Astrocyte (in vitro differentiated cells and primary cell): Measurements from ENCODE around the gene SP140. TPM values are rescaled to one million over a fixed set of nuclear protein-coding genes. Genes with fewer than 3 reads are reported as not detected.

Experiments used
- DNase-seq: peaks from one replicate; pipeline ENCODE4 v3.0.0-alpha.2; 2010; ENCODE audit warnings: low read depth
- FAIRE-seq: peaks from 2 replicates; lab custom pipeline; 2011; peaks lifted over from hg19 to GRCh38; lab: Jason Lieb, UNC
- H2AFZ ChIP-seq: 2 replicates; pipeline ENCODE4 v1.6.0; 2012; ENCODE audit warnings: low read depth, low read length, inconsistent platforms
- H3K27ac ChIP-seq: 2 replicates; pipeline ENCODE4 v1.5.1; 2011; ENCODE audit warnings: low read depth, low read length, inconsistent platforms
- H3K27me3 ChIP-seq: 2 replicates; pipeline ENCODE4 v1.6.0; 2011; ENCODE audit warnings: low read length, inconsistent platforms; ENCODE audit not compliant: insufficient read depth
- H3K36me3 ChIP-seq: 2 replicates; pipeline ENCODE4 v1.5.1; 2011; ENCODE audit warnings: low read length, inconsistent platforms; ENCODE audit not compliant: insufficient read depth
- H3K4me1 ChIP-seq: 2 replicates; pipeline ENCODE4 v1.5.1; 2011; ENCODE audit warnings: low read length, inconsistent platforms; ENCODE audit not compliant: insufficient read depth
- H3K4me2 ChIP-seq: 2 replicates; pipeline ENCODE4 v1.6.0; 2012; ENCODE audit warnings: low read length, inconsistent platforms
- H3K4me3 ChIP-seq: 2 replicates; pipeline ENCODE4 v1.5.1; 2011; ENCODE audit warnings: low read depth, mild to moderate bottlenecking, low read length, inconsistent platforms; ENCODE audit not compliant: insufficient read depth
- H3K79me2 ChIP-seq: 2 replicates; pipeline ENCODE4 v1.6.0; 2012; ENCODE audit warnings: mild to moderate bottlenecking, low read length, inconsistent platforms; ENCODE audit not compliant: insufficient read depth
- H3K9ac ChIP-seq: 2 replicates; pipeline ENCODE4 v1.6.0; 2012; ENCODE audit warnings: mild to moderate bottlenecking, low read length, inconsistent platforms
- H3K9me3 ChIP-seq: 2 replicates; pipeline ENCODE4 v1.5.1; 2012; ENCODE audit warnings: low read depth, mild to moderate bottlenecking, low read length, inconsistent platforms; ENCODE audit not compliant: insufficient read depth
- H4K20me1 ChIP-seq: 2 replicates; pipeline ENCODE4 v1.6.0; 2012; ENCODE audit warnings: low read length, inconsistent platforms; ENCODE audit not compliant: insufficient read depth
- H3K27ac Mint-ChIP-seq: one replicate; pipeline ENCODE4 v1.8.0; 2021; ENCODE audit warnings: mild to moderate bottlenecking, mixed read lengths; ENCODE audit not compliant: unreplicated experiment
- H3K27me3 Mint-ChIP-seq: one replicate; pipeline ENCODE4 v1.8.0; 2021; ENCODE audit warnings: low read depth, mixed read lengths; ENCODE audit not compliant: unreplicated experiment
- H3K36me3 Mint-ChIP-seq: one replicate; pipeline ENCODE4 v1.8.0; 2021; ENCODE audit warnings: low read depth, mixed read lengths; ENCODE audit not compliant: unreplicated experiment
- H3K4me1 Mint-ChIP-seq: one replicate; pipeline ENCODE4 v1.8.0; 2021; ENCODE audit warnings: low read depth, mixed read lengths; ENCODE audit not compliant: unreplicated experiment
- H3K4me3 Mint-ChIP-seq: one replicate; pipeline ENCODE4 v1.8.0; 2021; ENCODE audit warnings: mild to moderate bottlenecking, moderate library complexity, mixed read lengths; ENCODE audit not compliant: unreplicated experiment
- H3K9me3 Mint-ChIP-seq: one replicate; pipeline ENCODE4 v1.8.0; 2021; ENCODE audit warnings: mild to moderate bottlenecking, mixed read lengths; ENCODE audit not compliant: unreplicated experiment
- CTCF ChIP-seq: IDR thresholded peaks from 2 replicates; pipeline ENCODE4 v1.5.1; 2011; ENCODE audit warnings: low read depth, mild to moderate bottlenecking, inconsistent platforms, low read length, moderate library complexity; ENCODE audit not compliant: insufficient read depth
- EZH2 ChIP-seq: IDR thresholded peaks from 2 replicates; pipeline ENCODE4 v1.6.1; 2012; ENCODE audit warnings: mild to moderate bottlenecking, low read length, inconsistent platforms; ENCODE audit not compliant: insufficient read depth
- total RNA-seq: library from RNA; stranded (reverse); gene quantifications from 2 replicates; pipeline ENCODE4 v1.2.1, GENCODE V29; 2021

SP140 gene
- total RNA-seq, 1 donor from 2014 or later: 18.5 TPM

GRCh38 chr2:230306474-230306873, 80.9 kb downstream of the SP140 start:
- Histone ChIP-seq H3K4me1 (no peaks in the 10 kb centered on the region), H4K20me1 (no peaks in the 10 kb centered on the region), H3K4me2 (no peak overlapping the region), H3K27me3 (no peaks in the 10 kb centered on the region), H3K36me3 (no peaks in the 10 kb centered on the region), H3K27ac (no peak overlapping the region), H2AFZ (no peak overlapping the region), H3K9me3 (peaks cover 4% of the 10 kb centered on the region), H3K9ac (no peak overlapping the region), H3K4me3 (no peak overlapping the region), H3K79me2 (no peaks in the 10 kb centered on the region)
- no peak for FAIRE-seq
- Mint-ChIP-seq H3K36me3 (peaks cover 18% of the 10 kb centered on the region), H3K9me3 (peaks cover 17% of the 10 kb centered on the region), H3K4me1 (no peaks in the 10 kb centered on the region), H3K4me3 (no peak overlapping the region), H3K27me3 (no peaks in the 10 kb centered on the region), H3K27ac (no peak overlapping the region)
- DNase-seq: no peak
- TF ChIP-seq EZH2: no peak
- TF ChIP-seq CTCF: no peak

- peaks cover 2% of the 10 kb centered on the region for H3K4me1 ChIP-seq
These were observed 81.9 kb downstream of the SP140 start for GRCh38 chr2:230307485-230307884.

More at GRCh38 chr2:230307485-230307884, 81.9 kb downstream of the SP140 start:
- no peaks in the 10 kb centered on the region for H3K36me3 ChIP-seq
- FAIRE-seq: no peak
- H3K4me2 ChIP-seq: no peak overlapping the region
- H2AFZ ChIP-seq: no peak overlapping the region
- H3K9ac ChIP-seq: no peak overlapping the region
- Mint-ChIP-seq H3K36me3 (peaks cover 18% of the 10 kb centered on the region), H3K27ac (no peak overlapping the region), H3K9me3 (peaks cover 11% of the 10 kb centered on the region), H3K27me3 (no peaks in the 10 kb centered on the region), H3K4me1 (peaks cover 5% of the 10 kb centered on the region), H3K4me3 (no peak overlapping the region)
- H3K27ac ChIP-seq: no peak overlapping the region
- no peaks in the 10 kb centered on the region for H3K79me2 ChIP-seq
- no peaks in the 10 kb centered on the region for H4K20me1 ChIP-seq
- no peak for TF ChIP-seq EZH2
- no peak for TF ChIP-seq CTCF
- H3K27me3 ChIP-seq: no peaks in the 10 kb centered on the region
- no peak for DNase-seq
- H3K4me3 ChIP-seq: no peak overlapping the region
- peaks cover 4% of the 10 kb centered on the region for H3K9me3 ChIP-seq
